Right lobe of liver (tissue), 4 donors: ENCODE results near the gene PPP1R1B.

Experiments
- CTCF ChIP-seq, 4 donors: fragments of 200-600 bp in 3 of 4; fragments of 450-650 bp in 1 of 4; IDR thresholded peaks; one replicate each; pipeline versions ENCODE4 v1.5.1 to v1.8.0; 2016 to 2022; ENCODE audit warnings: antibody characterized with exemption in 4 of 4, mild to moderate bottlenecking in 2 of 4
- POLR2A ChIP-seq: fragments of 450-650 bp; IDR thresholded peaks from one replicate; pipeline ENCODE4 v1.6.1; 2017; ENCODE audit warnings: antibody characterized with exemption, mild to moderate bottlenecking
- donor health status: DM: no; HTN: no; CAD: no.
- donor health status: DM: no; HTN: no; CAD: no.
- donor health status: DM: no; HTN: yes; CAD: no.

- TF ChIP-seq CTCF (IDR thresholded peaks at IDR 0.05): no peak
- TF ChIP-seq POLR2A: no peak
Observed at GRCh38 chr17:39638317-39638716, 11.6 kb downstream of the PPP1R1B start.
